GM08714 (cell line): ENCODE measurements around the gene TMEM213.
"Not testable (repeated sequence)": the region's sequence is repeated elsewhere in the genome, so short reads cannot be mapped to it uniquely, and the experiment has no call there.

ENCODE experiments used
- H3K4me3 ChIP-seq: fragments of 200-500 bp; sonication (Bioruptor generic); 2 replicates; pipeline ENCODE4 v1.5.1; 2014; ENCODE audit warnings: mild to moderate bottlenecking, low read length, inconsistent platforms
- ZNF274 ChIP-seq: IDR thresholded peaks from 2 replicates; pipeline ENCODE4 v1.6.1; 2012; ENCODE audit warnings: mild to moderate bottlenecking, low read depth, low read length

The TMEM213 gene

DNA sequence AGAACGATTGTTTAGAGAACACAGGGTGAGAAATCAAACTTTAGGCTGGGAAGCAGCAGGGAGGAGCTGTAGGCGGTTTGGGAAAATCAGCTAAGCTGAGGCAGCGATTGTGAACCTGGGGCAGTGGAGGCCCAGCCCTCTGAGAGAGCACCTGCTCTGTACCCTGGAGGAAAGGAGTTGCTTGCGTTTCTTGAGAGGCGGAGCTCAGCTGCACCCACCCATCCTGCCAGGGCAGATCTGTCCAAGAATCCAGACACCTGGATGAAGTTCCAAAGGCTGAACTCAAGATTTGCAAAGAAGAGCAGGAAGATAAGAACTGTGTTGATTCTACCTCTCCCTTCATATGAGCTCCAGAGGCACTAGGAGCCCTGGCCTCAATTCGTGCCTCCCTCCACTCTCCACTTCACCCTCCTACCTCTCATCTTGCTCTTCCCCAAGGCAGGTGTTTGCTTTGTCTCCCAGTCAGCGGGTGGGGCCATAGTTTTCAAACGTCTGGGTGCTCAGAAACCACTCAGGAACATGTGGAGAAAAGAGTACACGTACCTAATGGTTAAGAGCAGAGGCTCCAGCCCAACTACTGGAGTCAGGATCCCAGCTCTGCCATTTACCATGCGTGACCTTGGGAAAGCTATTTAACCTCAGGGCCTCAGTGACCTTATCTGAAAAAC lies 21.5 kb upstream of the TMEM213 start:
- TF ChIP-seq ZNF274: no peak
- no peak overlapping the region for H3K4me3 ChIP-seq

- TF ChIP-seq ZNF274: no peak
- H3K4me3 ChIP-seq: no peak overlapping the region
Measured at GRCh38 chr7:138781004-138781403, 16.8 kb upstream of the TMEM213 start.

- TF ChIP-seq ZNF274: no peak
Measured at GRCh38 chr7:138784692-138785091, 13.1 kb upstream of the TMEM213 start.

DNA sequence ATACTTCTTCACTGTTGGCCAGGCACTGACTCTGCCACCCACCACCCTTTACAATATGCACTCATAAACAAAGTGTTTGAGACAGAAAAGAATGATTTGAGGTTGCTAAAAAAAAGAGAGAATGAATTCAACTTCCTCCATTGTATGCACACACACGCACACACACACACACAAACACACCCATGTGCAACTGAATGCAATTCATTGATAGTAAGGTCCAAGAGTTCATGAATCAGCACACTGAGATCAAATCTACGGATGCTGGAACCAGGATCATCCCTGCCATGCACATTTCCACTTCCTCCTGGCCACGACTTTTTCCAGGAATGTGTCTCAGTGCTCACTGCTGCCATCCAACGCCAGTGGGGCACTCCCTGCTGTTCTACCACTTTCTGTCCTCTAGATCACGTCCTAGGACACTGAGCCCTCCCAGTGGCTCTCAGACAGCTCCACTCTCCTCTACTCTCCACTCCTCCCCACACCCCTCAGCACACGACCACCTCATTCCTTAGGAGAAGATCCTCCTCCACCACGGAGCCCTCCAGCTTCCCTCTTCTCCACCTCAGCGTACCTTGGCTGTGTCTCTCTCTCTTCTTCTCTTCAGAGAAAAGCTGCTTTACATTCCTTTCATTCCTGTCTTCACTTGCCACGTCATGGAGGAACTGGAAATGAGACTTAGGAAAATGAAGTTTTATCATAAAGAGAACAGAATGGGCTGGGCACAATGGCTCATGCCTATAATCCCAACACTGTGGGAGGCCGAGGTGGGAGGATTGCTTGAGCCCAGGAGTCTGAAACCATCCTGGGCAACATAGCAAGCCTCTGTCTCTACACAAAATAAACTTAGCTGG lies 12.0 kb upstream of the TMEM213 start:
- H3K4me3 ChIP-seq: no peak overlapping the region
- TF ChIP-seq ZNF274: no peak

More at GRCh38 chr7:138784692-138785091, 13.1 kb upstream of the TMEM213 start:
- no peak overlapping the region for H3K4me3 ChIP-seq

DNA sequence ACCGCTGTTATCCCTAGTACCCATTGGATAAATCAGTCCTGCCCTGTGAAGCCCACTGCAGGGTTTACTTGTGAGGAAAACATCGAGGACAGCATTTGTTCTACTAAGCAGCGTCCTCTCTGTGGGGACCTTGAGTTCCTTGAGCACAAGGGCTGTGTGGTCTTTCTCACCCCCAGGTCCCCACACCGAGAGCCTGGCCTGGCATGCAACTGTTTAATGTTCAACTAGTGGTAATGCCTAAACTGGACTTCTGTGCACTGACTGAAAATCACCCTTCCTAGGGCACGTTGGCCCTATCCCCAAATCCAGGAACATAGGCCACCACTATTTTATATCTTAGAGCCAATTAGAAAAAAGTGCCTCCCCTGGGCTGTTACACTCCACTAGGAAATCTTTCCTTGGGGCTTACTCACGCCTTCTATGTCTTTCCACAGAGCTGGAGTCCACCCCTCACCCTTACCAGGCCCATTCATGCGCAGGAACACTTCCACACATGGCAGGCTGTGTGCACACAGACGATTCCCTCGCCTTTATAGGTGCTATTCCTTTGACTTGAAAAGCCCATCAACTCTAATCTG lies 1.7 kb upstream of the TMEM213 start:
- TF ChIP-seq ZNF274: no peak
- no peak overlapping the region for H3K4me3 ChIP-seq

DNA sequence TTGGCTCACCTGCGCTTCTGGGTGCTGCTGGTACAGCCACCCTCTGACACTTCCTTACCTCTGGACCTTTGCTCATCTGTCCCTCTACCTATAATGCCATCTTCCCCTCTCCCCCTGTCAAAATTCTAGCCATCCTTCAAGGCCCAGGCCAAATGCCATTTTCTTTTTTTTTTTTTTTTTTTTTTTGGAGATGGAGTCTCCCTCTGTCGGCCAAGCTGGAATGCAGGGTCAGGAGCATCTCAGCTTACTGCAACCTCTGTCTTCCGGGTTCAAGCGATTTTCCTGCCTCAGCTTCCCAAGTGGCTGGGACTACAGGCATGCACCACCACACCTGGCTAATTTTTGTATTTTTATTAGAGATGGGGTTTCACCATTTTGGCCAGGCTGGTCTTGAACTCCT lies 748 bp upstream of the TMEM213 start:
- not testable (repeated sequence) for H3K4me3 ChIP-seq

GRCh38 chr7:138798836-138799235 lies 1.0 kb downstream of the TMEM213 start:
- TF ChIP-seq ZNF274: no peak

DNA sequence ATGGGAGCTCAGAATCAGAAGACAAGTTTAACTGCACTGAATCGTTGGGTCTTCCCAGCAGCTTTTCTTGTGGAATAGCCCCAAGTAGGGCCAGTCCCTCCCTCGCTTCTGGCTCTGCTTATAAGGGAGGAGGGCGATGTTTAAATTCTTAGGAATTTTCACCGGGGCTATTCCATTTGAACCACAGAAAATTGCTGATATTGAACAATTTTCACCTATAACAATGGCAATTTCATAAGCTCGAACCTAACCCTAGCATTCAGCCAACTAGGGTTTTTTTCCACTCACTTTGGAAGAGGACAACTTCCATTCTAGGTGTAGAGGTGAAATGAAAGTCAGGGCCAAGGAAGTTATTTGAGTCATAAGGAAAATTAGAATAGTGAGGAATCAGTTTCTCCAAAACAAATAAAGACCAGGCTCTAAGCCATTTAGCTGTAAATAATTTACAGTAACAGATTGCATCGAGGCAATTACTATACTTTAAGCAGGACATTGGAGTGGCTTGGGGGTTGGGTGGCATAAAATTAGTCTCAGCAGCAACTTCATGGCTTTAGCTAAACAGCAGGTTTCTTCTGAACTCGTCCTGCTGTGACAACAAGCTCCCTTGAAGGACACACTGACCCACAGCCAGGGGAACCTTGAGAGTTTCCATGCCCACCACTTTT lies 1.7 kb downstream of the TMEM213 start:
- no peak overlapping the region for H3K4me3 ChIP-seq
- no peak for TF ChIP-seq ZNF274

More at GRCh38 chr7:138798836-138799235, 1.0 kb downstream of the TMEM213 start:
- no peak overlapping the region for H3K4me3 ChIP-seq

- no peak for TF ChIP-seq ZNF274
Measured at GRCh38 chr7:138801256-138801655, 3.5 kb downstream of the TMEM213 start.

GRCh38 chr7:138802706-138803105 lies 4.9 kb downstream of the TMEM213 start:
- H3K4me3 ChIP-seq: no peak overlapping the region
- TF ChIP-seq ZNF274: no peak

More at GRCh38 chr7:138801256-138801655, 3.5 kb downstream of the TMEM213 start:
- H3K4me3 ChIP-seq: no peak overlapping the region

DNA sequence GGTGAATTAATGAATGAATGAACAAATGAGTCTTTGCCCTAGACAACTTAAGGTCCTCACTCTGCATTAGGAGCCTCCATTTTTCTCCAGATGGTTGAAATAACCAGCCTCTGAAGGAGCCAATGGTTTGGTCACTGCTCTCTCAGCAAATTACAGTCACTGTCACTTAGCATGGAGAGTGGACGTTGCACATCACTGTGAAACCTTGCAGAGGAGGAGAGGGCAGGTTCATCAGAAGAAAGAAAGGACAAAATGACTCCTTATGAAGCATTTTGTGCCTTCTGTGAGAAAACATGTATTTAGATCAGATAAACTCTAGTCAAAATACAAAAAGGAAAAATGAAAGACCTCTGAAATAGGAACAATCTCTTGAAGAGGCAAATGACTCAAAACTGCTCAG lies 6.8 kb downstream of the TMEM213 start:
- TF ChIP-seq ZNF274: no peak
- no peak overlapping the region for H3K4me3 ChIP-seq

DNA sequence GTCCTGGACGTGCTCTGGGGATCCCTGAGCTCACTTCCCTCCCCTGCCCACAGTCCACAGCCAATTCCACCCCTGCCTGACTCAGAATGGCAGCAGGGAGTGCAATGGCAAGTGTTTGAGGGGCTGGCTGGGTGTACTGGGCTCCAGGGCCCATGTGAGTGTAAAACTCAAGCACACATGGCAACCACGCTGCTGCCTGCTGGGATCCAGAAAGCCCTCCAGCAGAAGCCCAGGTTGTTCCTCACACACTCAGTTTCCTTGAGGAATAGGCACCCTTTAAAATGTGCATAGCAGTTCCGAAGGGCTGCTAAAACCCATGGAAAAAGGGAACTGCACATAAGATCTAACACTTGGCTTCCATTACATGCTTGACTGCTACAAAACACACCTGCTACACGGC lies 11.6 kb downstream of the TMEM213 start:
- TF ChIP-seq ZNF274: no peak
- H3K4me3 ChIP-seq: no peak overlapping the region

GRCh38 chr7:138811327-138811726 lies 13.5 kb downstream of the TMEM213 start:
- H3K4me3 ChIP-seq: not testable (repeated sequence)

GRCh38 chr7:138813945-138814344 lies 16.2 kb downstream of the TMEM213 start:
- no peak for TF ChIP-seq ZNF274
- H3K4me3 ChIP-seq: no peak overlapping the region
